SK-N-SH treated with all-trans-retinoic acid at 6 μM for 48 hours (cell line): Measurements from ENCODE around the gene AOPEP.

Source experiments
- ATAC-seq: fragments of 200-7000 bp; cut with Tn5 transposase; 3 replicates; pipeline ENCODE4 v1.9.1; 2020; ENCODE audit warnings: mild to moderate bottlenecking, moderate library complexity
- ARNTL ChIP-seq: fragments of 450-650 bp; formaldehyde crosslinking; IDR thresholded peaks from 2 replicates; pipeline ENCODE4 v1.5.0; 2020; ENCODE audit warnings: low read depth, mild to moderate bottlenecking, moderate library complexity, borderline replicate concordance
- BACH2 ChIP-seq: fragments of 250-450 bp; sonication (Bioruptor Pico); IDR thresholded peaks from 2 replicates; pipeline ENCODE4 v1.9.0; 2021; ENCODE audit warnings: mild to moderate bottlenecking, borderline replicate concordance
- CSDC2 ChIP-seq: fragments of 250-450 bp; sonication (Bioruptor Pico); IDR thresholded peaks from 2 replicates; pipeline ENCODE4 v1.5.0; 2020; ENCODE audit warnings: mild to moderate bottlenecking, moderate library complexity
- ESRRG ChIP-seq: fragments of 250-450 bp; sonication (Bioruptor Pico); IDR thresholded peaks from 2 replicates; pipeline ENCODE4 v1.6.1; 2021; ENCODE audit warnings: mild to moderate bottlenecking
- GLIS3 ChIP-seq: fragments of 250-450 bp; sonication (Bioruptor Pico); IDR thresholded peaks from 2 replicates; pipeline ENCODE4 v1.5.0; 2020; ENCODE audit warnings: mild to moderate bottlenecking, moderate library complexity
- ISL1 ChIP-seq: fragments of 250-450 bp; sonication (Bioruptor Pico); IDR thresholded peaks from 2 replicates; pipeline ENCODE4 v2.1.2; 2022; ENCODE audit warnings: mild to moderate bottlenecking, moderate library complexity
- OSR1 ChIP-seq: fragments of 250-450 bp; sonication (Bioruptor Pico); IDR thresholded peaks from 2 replicates; pipeline ENCODE4 v1.8.0; 2022; ENCODE audit warnings: moderate library complexity, mild to moderate bottlenecking, inconsistent platforms
- SNAI2 ChIP-seq: fragments of 250-450 bp; sonication (Bioruptor Pico); IDR thresholded peaks from 2 replicates; pipeline ENCODE4 v1.5.0; 2020; ENCODE audit warnings: mild to moderate bottlenecking, moderate library complexity
- TCF4 ChIP-seq: fragments of 250-450 bp; sonication (Bioruptor Pico); IDR thresholded peaks from 2 replicates; pipeline ENCODE4 v1.8.0; 2021; ENCODE audit warnings: mild to moderate bottlenecking, moderate library complexity, borderline replicate concordance
- TOX ChIP-seq: fragments of 250-450 bp; sonication (Bioruptor Pico); IDR thresholded peaks from 2 replicates; pipeline ENCODE4 v1.8.0; 2021; ENCODE audit warnings: mild to moderate bottlenecking, moderate library complexity, borderline replicate concordance
- TSHZ2 ChIP-seq: fragments of 250-450 bp; sonication (Bioruptor Pico); IDR thresholded peaks from 2 replicates; pipeline ENCODE4 v1.5.0; 2020; ENCODE audit warnings: mild to moderate bottlenecking, moderate library complexity
- ZC3H10 ChIP-seq: fragments of 250-450 bp; sonication (Bioruptor Pico); IDR thresholded peaks from 2 replicates; pipeline ENCODE4 v1.5.1; 2021; ENCODE audit warnings: mild to moderate bottlenecking, moderate library complexity
- ZFP3 ChIP-seq: fragments of 250-450 bp; sonication (Bioruptor Pico); IDR thresholded peaks from 2 replicates; pipeline ENCODE4 v1.5.0; 2020; ENCODE audit warnings: mild to moderate bottlenecking, moderate library complexity
- ZFP30 ChIP-seq: fragments of 450-650 bp; formaldehyde crosslinking; IDR thresholded peaks from 2 replicates; pipeline ENCODE4 v1.5.0; 2022; ENCODE audit warnings: mild to moderate bottlenecking, moderate library complexity
- ZNF565 ChIP-seq: fragments of 450-650 bp; formaldehyde crosslinking; conservative IDR thresholded peaks from 2 replicates; pipeline ENCODE4 v1.5.0; 2020; ENCODE audit warnings: low read depth, mild to moderate bottlenecking, moderate library complexity
- ZNF8 ChIP-seq: fragments of 450-650 bp; formaldehyde crosslinking; IDR thresholded peaks from 2 replicates; pipeline ENCODE4 v1.5.0; 2020; ENCODE audit warnings: mild to moderate bottlenecking, moderate library complexity
- TF ChIP-seq, protein P1 (sequence below): fragments of 250-450 bp; sonication (Bioruptor Pico); IDR thresholded peaks from 2 replicates; pipeline ENCODE4 v1.5.1; 2021; ENCODE audit warnings: mild to moderate bottlenecking, moderate library complexity
- TF ChIP-seq, protein P2 (sequence below): fragments of 250-450 bp; sonication (Bioruptor Pico); IDR thresholded peaks from 2 replicates; pipeline ENCODE4 v1.8.0; 2021; ENCODE audit warnings: low read depth, mild to moderate bottlenecking, moderate library complexity, borderline replicate concordance
- TF ChIP-seq, protein P3 (sequence below): fragments of 250-450 bp; sonication (Bioruptor Pico); IDR thresholded peaks from 2 replicates; pipeline ENCODE4 v1.8.0; 2020; ENCODE audit warnings: mild to moderate bottlenecking, moderate library complexity, borderline replicate concordance
- TF ChIP-seq, protein P4 (sequence below): fragments of 250-450 bp; sonication (Bioruptor Pico); IDR thresholded peaks from 2 replicates; pipeline ENCODE4 v1.5.1; 2020; ENCODE audit warnings: low read depth, mild to moderate bottlenecking, moderate library complexity

Gene AOPEP

GRCh38 chr9:94811074-94811473 lies 84.6 kb downstream of the AOPEP start:
- ATAC-seq = no peak

DNA sequence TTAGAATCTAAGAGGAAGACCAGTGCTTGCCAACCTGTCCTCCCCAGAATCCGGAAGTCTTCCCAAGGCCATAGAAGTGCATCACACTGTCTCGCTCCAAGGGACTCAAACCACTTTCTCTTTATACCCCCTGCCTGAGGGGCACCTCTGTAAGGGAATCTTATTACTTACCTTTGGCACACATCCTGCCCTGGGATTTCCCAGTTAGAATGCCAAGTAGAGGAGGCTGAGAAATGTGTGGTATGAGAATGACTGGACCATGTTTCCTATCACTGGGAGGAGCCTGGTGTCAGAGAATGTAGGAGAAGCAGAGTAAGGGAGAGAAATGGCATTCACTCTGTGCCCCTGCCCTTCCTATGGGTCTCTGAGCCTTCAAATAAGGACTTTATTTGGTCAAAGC lies 85.8 kb downstream of the AOPEP start:
- TF ChIP-seq CSDC2 (CRISPR knock-in tag) = no peak
- TF ChIP-seq OSR1 (CRISPR knock-in tag) = no peak
- TF ChIP-seq, protein P1, sequence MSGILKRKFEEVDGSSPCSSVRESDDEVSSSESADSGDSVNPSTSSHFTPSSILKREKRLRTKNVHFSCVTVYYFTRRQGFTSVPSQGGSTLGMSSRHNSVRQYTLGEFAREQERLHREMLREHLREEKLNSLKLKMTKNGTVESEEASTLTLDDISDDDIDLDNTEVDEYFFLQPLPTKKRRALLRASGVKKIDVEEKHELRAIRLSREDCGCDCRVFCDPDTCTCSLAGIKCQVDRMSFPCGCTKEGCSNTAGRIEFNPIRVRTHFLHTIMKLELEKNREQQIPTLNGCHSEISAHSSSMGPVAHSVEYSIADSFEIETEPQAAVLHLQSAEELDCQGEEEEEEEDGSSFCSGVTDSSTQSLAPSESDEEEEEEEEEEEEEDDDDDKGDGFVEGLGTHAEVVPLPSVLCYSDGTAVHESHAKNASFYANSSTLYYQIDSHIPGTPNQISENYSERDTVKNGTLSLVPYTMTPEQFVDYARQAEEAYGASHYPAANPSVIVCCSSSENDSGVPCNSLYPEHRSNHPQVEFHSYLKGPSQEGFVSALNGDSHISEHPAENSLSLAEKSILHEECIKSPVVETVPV = no peak
- no peak for TF ChIP-seq ZNF565
- no peak for TF ChIP-seq BACH2
- TF ChIP-seq ARNTL (CRISPR knock-in tag) = no peak
- TF ChIP-seq, protein P2, sequence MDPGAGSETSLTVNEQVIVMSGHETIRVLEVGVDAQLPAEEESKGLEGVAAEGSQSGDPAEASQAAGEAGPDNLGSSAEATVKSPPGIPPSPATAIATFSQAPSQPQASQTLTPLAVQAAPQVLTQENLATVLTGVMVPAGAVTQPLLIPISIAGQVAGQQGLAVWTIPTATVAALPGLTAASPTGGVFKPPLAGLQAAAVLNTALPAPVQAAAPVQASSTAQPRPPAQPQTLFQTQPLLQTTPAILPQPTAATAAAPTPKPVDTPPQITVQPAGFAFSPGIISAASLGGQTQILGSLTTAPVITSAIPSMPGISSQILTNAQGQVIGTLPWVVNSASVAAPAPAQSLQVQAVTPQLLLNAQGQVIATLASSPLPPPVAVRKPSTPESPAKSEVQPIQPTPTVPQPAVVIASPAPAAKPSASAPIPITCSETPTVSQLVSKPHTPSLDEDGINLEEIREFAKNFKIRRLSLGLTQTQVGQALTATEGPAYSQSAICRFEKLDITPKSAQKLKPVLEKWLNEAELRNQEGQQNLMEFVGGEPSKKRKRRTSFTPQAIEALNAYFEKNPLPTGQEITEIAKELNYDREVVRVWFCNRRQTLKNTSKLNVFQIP = no peak
- TF ChIP-seq, protein P3, sequence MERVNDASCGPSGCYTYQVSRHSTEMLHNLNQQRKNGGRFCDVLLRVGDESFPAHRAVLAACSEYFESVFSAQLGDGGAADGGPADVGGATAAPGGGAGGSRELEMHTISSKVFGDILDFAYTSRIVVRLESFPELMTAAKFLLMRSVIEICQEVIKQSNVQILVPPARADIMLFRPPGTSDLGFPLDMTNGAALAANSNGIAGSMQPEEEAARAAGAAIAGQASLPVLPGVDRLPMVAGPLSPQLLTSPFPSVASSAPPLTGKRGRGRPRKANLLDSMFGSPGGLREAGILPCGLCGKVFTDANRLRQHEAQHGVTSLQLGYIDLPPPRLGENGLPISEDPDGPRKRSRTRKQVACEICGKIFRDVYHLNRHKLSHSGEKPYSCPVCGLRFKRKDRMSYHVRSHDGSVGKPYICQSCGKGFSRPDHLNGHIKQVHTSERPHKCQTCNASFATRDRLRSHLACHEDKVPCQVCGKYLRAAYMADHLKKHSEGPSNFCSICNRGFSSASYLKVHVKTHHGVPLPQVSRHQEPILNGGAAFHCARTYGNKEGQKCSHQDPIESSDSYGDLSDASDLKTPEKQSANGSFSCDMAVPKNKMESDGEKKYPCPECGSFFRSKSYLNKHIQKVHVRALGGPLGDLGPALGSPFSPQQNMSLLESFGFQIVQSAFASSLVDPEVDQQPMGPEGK = no peak
- no peak for TF ChIP-seq ZFP30 (CRISPR knock-in tag)
- TF ChIP-seq TCF4 (CRISPR knock-in tag) = no peak
- TF ChIP-seq GLIS3 (CRISPR knock-in tag) = no peak
- peak; percentile 95 for ATAC-seq

More at GRCh38 chr9:94811074-94811473, 84.6 kb downstream of the AOPEP start:
- no peak for TF ChIP-seq GLIS3 (CRISPR knock-in tag)
- TF ChIP-seq, protein P4, sequence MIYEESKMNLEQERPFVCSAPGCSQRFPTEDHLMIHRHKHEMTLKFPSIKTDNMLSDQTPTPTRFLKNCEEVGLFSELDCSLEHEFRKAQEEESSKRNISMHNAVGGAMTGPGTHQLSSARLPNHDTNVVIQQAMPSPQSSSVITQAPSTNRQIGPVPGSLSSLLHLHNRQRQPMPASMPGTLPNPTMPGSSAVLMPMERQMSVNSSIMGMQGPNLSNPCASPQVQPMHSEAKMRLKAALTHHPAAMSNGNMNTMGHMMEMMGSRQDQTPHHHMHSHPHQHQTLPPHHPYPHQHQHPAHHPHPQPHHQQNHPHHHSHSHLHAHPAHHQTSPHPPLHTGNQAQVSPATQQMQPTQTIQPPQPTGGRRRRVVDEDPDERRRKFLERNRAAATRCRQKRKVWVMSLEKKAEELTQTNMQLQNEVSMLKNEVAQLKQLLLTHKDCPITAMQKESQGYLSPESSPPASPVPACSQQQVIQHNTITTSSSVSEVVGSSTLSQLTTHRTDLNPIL (CRISPR knock-in tag) = no peak
- no peak for TF ChIP-seq ZNF8 (CRISPR knock-in tag)
- no peak for TF ChIP-seq ISL1 (CRISPR knock-in tag)
- TF ChIP-seq, protein P1 = no peak
- TF ChIP-seq ESRRG (CRISPR knock-in tag) = no peak
- TF ChIP-seq, protein P3 = no peak
- TF ChIP-seq BACH2 = no peak
- no peak for TF ChIP-seq TCF4 (CRISPR knock-in tag)
- no peak for TF ChIP-seq ZFP30 (CRISPR knock-in tag)
- TF ChIP-seq SNAI2 (CRISPR knock-in tag) = no peak
- TF ChIP-seq, all 23 proteins: peak for 0

GRCh38 chr9:94813379-94813778 lies 86.9 kb downstream of the AOPEP start:
- ATAC-seq = no peak; the same call in 2 of the 3 replicates
- TF ChIP-seq ESRRG (CRISPR knock-in tag) (no peak), ZC3H10 (CRISPR knock-in tag) (no peak), TSHZ2 (no peak), ISL1 (CRISPR knock-in tag) (no peak), ZFP3 (CRISPR knock-in tag) (no peak), ZFP30 (CRISPR knock-in tag) (no peak), BACH2 (no peak), TOX (no peak), CSDC2 (CRISPR knock-in tag) (no peak), ARNTL (CRISPR knock-in tag) (no peak), ZNF565 (no peak), SNAI2 (CRISPR knock-in tag) (no peak)
